ENCODE measurements around the gene TBC1D7.

The TBC1D7 gene

DNA sequence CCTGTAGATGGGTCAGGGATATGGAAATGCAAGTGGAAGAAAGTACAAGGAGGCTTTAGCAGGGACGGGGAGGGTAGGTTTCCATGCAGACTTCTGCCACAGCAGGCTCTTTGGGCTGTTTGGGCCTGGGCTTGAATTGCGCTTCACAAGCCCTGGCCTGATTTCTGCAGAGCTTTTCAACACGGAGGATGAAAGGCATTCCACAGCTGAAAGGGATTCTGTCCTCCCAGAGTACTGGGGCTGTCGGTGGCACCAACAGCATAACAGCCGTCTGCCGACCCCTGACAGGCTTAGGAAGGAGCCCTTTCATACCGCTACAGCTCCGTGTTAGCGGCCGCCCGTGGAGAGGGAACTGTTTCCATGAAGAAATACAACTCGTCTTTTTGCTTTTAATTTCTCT, 22.9 kb upstream of the TBC1D7 start:
- H3K4me1 ChIP-seq (ENCODE audit: low read depth, poor library complexity, severe bottlenecking): peaks cover 22% of the 10 kb centered on the region
- no peaks in the 10 kb centered on the region for H3K36me3 ChIP-seq (ENCODE audit: insufficient read depth)
- H3K4me2 ChIP-seq: no peak overlapping the region
- no peaks in the 10 kb centered on the region for H3K27me3 ChIP-seq (ENCODE audit: insufficient read depth, low read depth)
- H3K4me3 ChIP-seq (IDR thresholded peaks at IDR 0.05; ENCODE audit: insufficient read depth, low read depth, low read length): no peak overlapping the region
- no peak overlapping the region for H3K27ac ChIP-seq
- H2AFZ ChIP-seq (ENCODE audit: low read depth): no peak overlapping the region
- H4K20me1 ChIP-seq (ENCODE audit: insufficient read depth): no peaks in the 10 kb centered on the region
- no peaks in the 10 kb centered on the region for H3K79me2 ChIP-seq (ENCODE audit: insufficient read depth, low read depth)
- no peak overlapping the region for H3K9ac ChIP-seq
- TF ChIP-seq CTCF (conservative IDR thresholded peaks at IDR 0.05; ENCODE audit: low read depth, low read length): no peak

- no peak overlapping the region for H3K27ac ChIP-seq
- H3K9ac ChIP-seq: no peak overlapping the region
- no peaks in the 10 kb centered on the region for H3K79me2 ChIP-seq (ENCODE audit: insufficient read depth, low read depth)
- H4K20me1 ChIP-seq (ENCODE audit: insufficient read depth): no peaks in the 10 kb centered on the region
- H3K4me3 ChIP-seq (IDR thresholded peaks at IDR 0.05; ENCODE audit: insufficient read depth, low read depth, low read length): no peak overlapping the region
- no peak overlapping the region for H3K4me2 ChIP-seq
- no peaks in the 10 kb centered on the region for H3K36me3 ChIP-seq (ENCODE audit: insufficient read depth)
- peaks cover 9% of the 10 kb centered on the region for H3K4me1 ChIP-seq (ENCODE audit: low read depth, poor library complexity, severe bottlenecking)
- TF ChIP-seq CTCF (conservative IDR thresholded peaks at IDR 0.05; ENCODE audit: low read depth, low read length): no peak
- no peak overlapping the region for H2AFZ ChIP-seq (ENCODE audit: low read depth)
- no peaks in the 10 kb centered on the region for H3K27me3 ChIP-seq (ENCODE audit: insufficient read depth, low read depth)
These were observed 21.6 kb upstream of the TBC1D7 start for GRCh38 chr6:13349811-13350506.

DNA sequence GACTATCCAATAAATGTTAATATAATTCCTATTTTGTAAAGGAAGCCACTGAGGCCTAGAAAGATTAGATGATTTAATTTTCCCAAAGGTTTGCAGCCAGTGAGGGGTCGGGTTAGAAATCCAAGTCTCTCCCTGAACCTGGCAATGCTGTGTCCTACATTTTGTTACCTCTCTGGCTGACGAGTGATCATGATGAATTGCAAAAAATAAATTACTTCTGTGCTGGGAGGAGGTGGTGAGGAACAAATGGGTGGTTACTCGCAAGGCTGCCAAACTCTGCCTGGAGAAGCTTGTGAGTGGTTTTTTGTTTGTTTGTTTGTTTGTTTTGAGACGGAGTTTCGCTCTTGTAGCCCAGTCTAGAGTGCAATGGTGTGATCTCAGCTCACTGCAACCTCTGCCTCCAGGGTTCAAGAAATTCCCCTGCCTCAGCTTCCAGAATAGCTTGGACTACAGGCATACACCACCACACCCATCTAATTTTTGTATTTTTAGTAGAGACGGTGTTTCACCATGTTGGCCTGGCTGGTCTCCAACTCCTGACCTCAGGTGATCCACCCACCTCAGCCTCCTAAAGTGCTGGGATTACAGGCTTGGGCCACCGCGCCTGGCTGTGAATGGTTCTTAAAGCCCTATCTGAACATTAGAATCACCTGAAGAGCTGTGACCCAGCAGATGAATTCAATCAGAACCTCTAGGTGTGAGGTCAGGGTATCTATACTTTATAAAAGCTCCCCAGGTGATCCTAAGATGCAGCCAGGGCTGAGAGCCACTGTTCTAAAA, 20.2 kb upstream of the TBC1D7 start:
- TF ChIP-seq CTCF (conservative IDR thresholded peaks at IDR 0.05; ENCODE audit: low read depth, low read length): no peak
- Histone ChIP-seq H3K27ac (no peak overlapping the region), H3K4me3 (IDR thresholded peaks at IDR 0.05; ENCODE audit: insufficient read depth, low read depth, low read length) (no peak overlapping the region), H3K36me3 (ENCODE audit: insufficient read depth) (no peaks in the 10 kb centered on the region), H2AFZ (ENCODE audit: low read depth) (no peak overlapping the region), H3K4me2 (no peak overlapping the region), H3K4me1 (ENCODE audit: low read depth, poor library complexity, severe bottlenecking) (no peaks in the 10 kb centered on the region), H3K79me2 (ENCODE audit: insufficient read depth, low read depth) (no peaks in the 10 kb centered on the region), H3K27me3 (ENCODE audit: insufficient read depth, low read depth) (no peaks in the 10 kb centered on the region), H3K9ac (no peak overlapping the region), H4K20me1 (ENCODE audit: insufficient read depth) (no peaks in the 10 kb centered on the region)

DNA sequence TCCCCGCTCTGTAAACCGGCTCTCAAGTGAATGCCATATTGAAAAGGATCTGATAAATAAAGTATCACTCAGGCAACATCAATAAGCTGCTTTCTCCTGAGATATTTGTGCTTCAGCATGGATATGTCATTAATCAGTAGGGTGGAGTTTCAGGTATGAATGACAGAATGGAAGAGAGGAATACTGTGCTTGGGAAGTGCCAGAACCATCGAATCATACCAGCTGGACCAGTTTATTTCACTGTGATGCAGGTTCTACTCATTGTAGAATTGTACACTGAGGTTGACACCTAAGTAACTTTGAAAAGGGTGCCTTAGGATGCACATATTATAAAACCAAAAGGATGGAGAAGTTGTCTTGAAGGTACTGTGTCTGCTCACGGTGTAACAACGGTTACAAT, 17.9 kb upstream of the TBC1D7 start:
- no peaks in the 10 kb centered on the region for H4K20me1 ChIP-seq (ENCODE audit: insufficient read depth)
- H2AFZ ChIP-seq (ENCODE audit: low read depth): no peak overlapping the region
- no peaks in the 10 kb centered on the region for H3K79me2 ChIP-seq (ENCODE audit: insufficient read depth, low read depth)
- H3K4me3 ChIP-seq (IDR thresholded peaks at IDR 0.05; ENCODE audit: insufficient read depth, low read depth, low read length): no peak overlapping the region
- H3K9ac ChIP-seq: no peak overlapping the region
- no peaks in the 10 kb centered on the region for H3K27me3 ChIP-seq (ENCODE audit: insufficient read depth, low read depth)
- no peaks in the 10 kb centered on the region for H3K36me3 ChIP-seq (ENCODE audit: insufficient read depth)
- no peak for TF ChIP-seq CTCF (conservative IDR thresholded peaks at IDR 0.05; ENCODE audit: low read depth, low read length)
- H3K27ac ChIP-seq: no peak overlapping the region
- H3K4me2 ChIP-seq: no peak overlapping the region
- no peaks in the 10 kb centered on the region for H3K4me1 ChIP-seq (ENCODE audit: low read depth, poor library complexity, severe bottlenecking)
